Karpas-422 (cell line): ENCODE measurements around the gene RTKN. TPM values are rescaled to one million over a fixed set of nuclear protein-coding genes. Genes with fewer than 3 reads are reported as not detected.

ENCODE experiments used
- DNase-seq: peaks from one replicate; pipeline ENCODE4 v3.0.0-alpha.2; 2015
- H2AFZ ChIP-seq: fragments of 200-600 bp; sonication (generic); 2 replicates; pipeline ENCODE4 v1.6.1; 2014; ENCODE audit warnings: antibody characterized with exemption, low read length, mixed read lengths
- H3K27ac ChIP-seq: fragments of 200-600 bp; sonication (generic); 2 replicates; pipeline ENCODE4 v1.5.1; 2014; ENCODE audit warnings: mild to moderate bottlenecking, low read length, moderate library complexity
- H3K27me3 ChIP-seq: fragments of 200-600 bp; sonication (generic); 2 replicates; pipeline ENCODE4 v1.6.1; 2014; ENCODE audit warnings: low read length, mixed read lengths
- H3K36me3 ChIP-seq: fragments of 200-600 bp; sonication (generic); 2 replicates; pipeline ENCODE4 v1.6.1; 2014; ENCODE audit warnings: low read length, mixed read lengths; ENCODE audit not compliant: insufficient read depth
- H3K4me1 ChIP-seq: fragments of 200-600 bp; sonication (generic); 2 replicates; pipeline ENCODE4 v1.6.1; 2014; ENCODE audit warnings: mild to moderate bottlenecking, low read length, mixed read lengths
- H3K4me2 ChIP-seq: fragments of 200-600 bp; sonication (generic); 2 replicates; pipeline ENCODE4 v1.6.1; 2014; ENCODE audit warnings: low read length, low read depth, mild to moderate bottlenecking; ENCODE audit not compliant: poor library complexity, severe bottlenecking
- H3K4me3 ChIP-seq: fragments of 200-600 bp; sonication (generic); 2 replicates; pipeline ENCODE4 v1.5.1; 2014; ENCODE audit warnings: mild to moderate bottlenecking, antibody characterized with exemption, low read length, mixed read lengths
- H3K79me2 ChIP-seq: fragments of 200-600 bp; sonication (generic); 2 replicates; pipeline ENCODE4 v1.6.1; 2014; ENCODE audit warnings: mild to moderate bottlenecking, low read length, mixed read lengths
- H3K9ac ChIP-seq: fragments of 200-600 bp; sonication (generic); 2 replicates; pipeline ENCODE4 v1.6.0; 2014; ENCODE audit warnings: low read length
- H3K9me2 ChIP-seq: fragments of 200-600 bp; sonication (generic), shearing (Covaris generic); replicated peaks from 2 replicates; pipeline ENCODE4 v1.6.0; 2014; ENCODE audit warnings: mild to moderate bottlenecking, low read length, moderate library complexity; ENCODE audit not compliant: insufficient read depth
- H3K9me3 ChIP-seq: fragments of 300-700, 200-600 bp; sonication (generic); 2 replicates; pipeline ENCODE4 v1.6.1; 2014; ENCODE audit warnings: low read length, mixed read lengths
- H4K20me1 ChIP-seq: fragments of 200-600 bp; sonication (generic); 2 replicates; pipeline ENCODE4 v1.6.1; 2014; ENCODE audit warnings: mild to moderate bottlenecking, antibody characterized with exemption, low read length, low read depth; ENCODE audit not compliant: insufficient read depth
- total RNA-seq: library from RNA; depleted of rRNA; stranded (reverse); fragments of >200 nt; shearing (Covaris generic); gene quantifications from 2 replicates; pipeline ENCODE4 v1.2.3, GENCODE V29; 2014; ENCODE audit warnings: low replicate concordance; rRNA removed

The RTKN gene
- total RNA-seq, 1 experiment from 2014 or later, result 28.1 TPM

GRCh38 chr2:74379851-74380789, 61.6 kb downstream of the RTKN start, which contains the start of gene DCTN1:
DCTN1 (minus strand) TSS chr2:74380311; CDS start chr2:74380037, 274 bp downstream.
- H3K79me2 ChIP-seq, result peaks cover 66% of the 10 kb centered on the region
- DNase-seq, result peak; percentile 55

GRCh38 chr2:74378007-74378406, 63.7 kb downstream of the RTKN start:
- H3K27ac ChIP-seq, result no peak overlapping the region
- H2AFZ ChIP-seq, result no peak overlapping the region
- DNase-seq, result no peak
- peaks cover 9% of the 10 kb centered on the region; the same call in 1 of the 2 replicates for H3K36me3 ChIP-seq
- H3K4me1 ChIP-seq, result peaks cover 12% of the 10 kb centered on the region
- H3K9ac ChIP-seq, result no peak overlapping the region
- H3K4me2 ChIP-seq, result no peak overlapping the region
- H3K9me2 ChIP-seq, result no peaks in the 10 kb centered on the region
- peaks cover 45% of the 10 kb centered on the region for H3K79me2 ChIP-seq
- no peaks in the 10 kb centered on the region; the same call in 1 of the 2 replicates for H4K20me1 ChIP-seq
- no peaks in the 10 kb centered on the region for H3K9me3 ChIP-seq
- no peaks in the 10 kb centered on the region for H3K27me3 ChIP-seq
- H3K4me3 ChIP-seq, result no peak overlapping the region

More at GRCh38 chr2:74379851-74380789, 61.6 kb downstream of the RTKN start, which contains the start of gene DCTN1:
- no peaks in the 10 kb centered on the region for H3K27me3 ChIP-seq
- no peaks in the 10 kb centered on the region for H3K9me2 ChIP-seq
- H3K36me3 ChIP-seq, result peaks cover 20% of the 10 kb centered on the region; the same call in 1 of the 2 replicates
- H2AFZ ChIP-seq, result no peak within 1 kb of the TSS
- H3K4me3 ChIP-seq, result no peak within 1 kb of the TSS
- H3K9ac ChIP-seq, result no peak within 1 kb of the TSS
- H3K4me2 ChIP-seq, result no peak within 1 kb of the TSS
- no peak within 1 kb of the TSS for H3K27ac ChIP-seq
- H3K4me1 ChIP-seq, result peaks cover 9% of the 10 kb centered on the region; the same call in 1 of the 2 replicates
- no peaks in the 10 kb centered on the region for H3K9me3 ChIP-seq
- peaks cover 3% of the 10 kb centered on the region; the same call in 1 of the 2 replicates for H4K20me1 ChIP-seq

GRCh38 chr2:74375838-74376237, 65.9 kb downstream of the RTKN start:
- H3K36me3 ChIP-seq, result peaks cover 6% of the 10 kb centered on the region; the same call in 1 of the 2 replicates

More at GRCh38 chr2:74375838-74376237, 65.9 kb downstream of the RTKN start:
- Histone ChIP-seq H3K4me3 (no peak overlapping the region), H3K27ac (no peak overlapping the region), H3K79me2 (peaks cover 27% of the 10 kb centered on the region), H3K27me3 (no peaks in the 10 kb centered on the region), H3K9ac (no peak overlapping the region), H3K4me1 (peaks cover 12% of the 10 kb centered on the region), H3K9me3 (no peaks in the 10 kb centered on the region), H4K20me1 (peaks cover 3% of the 10 kb centered on the region; the same call in 1 of the 2 replicates), H3K4me2 (no peak overlapping the region), H3K9me2 (no peaks in the 10 kb centered on the region), H2AFZ (no peak overlapping the region)
- no peak for DNase-seq

Other genes starting within 250 kb of the RTKN start
- 710 and 714 TPM in 2 replicates for gene MTHFD2, start 243.3 kb downstream of the RTKN start, total RNA-seq
- gene SLC4A5, start 98.5 kb downstream of the RTKN start, total RNA-seq, result 0.65 and 3.2 TPM in 2 replicates
- gene DCTN1, start 61.6 kb downstream of the RTKN start, total RNA-seq, result 95.0 and 96.4 TPM in 2 replicates
- gene C2orf81, start 20.3 kb downstream of the RTKN start, total RNA-seq, result 3.8 and 7.6 TPM in 2 replicates
- 130 and 239 TPM in 2 replicates for gene WDR54, start 20.2 kb downstream of the RTKN start, total RNA-seq
- gene INO80B, start 13.2 kb upstream of the RTKN start, total RNA-seq, result 29.3 and 86.9 TPM in 2 replicates
- gene WBP1, start 16.5 kb upstream of the RTKN start, total RNA-seq, result 124 and 149 TPM in 2 replicates
- gene MOGS, start 23.4 kb upstream of the RTKN start, total RNA-seq, result 69.1 and 95.6 TPM in 2 replicates
- 91.4 and 144 TPM in 2 replicates for gene MRPL53, start 30.7 kb upstream of the RTKN start, total RNA-seq
- 47.7 and 50.5 TPM in 2 replicates for gene CCDC142, start 41.1 kb upstream of the RTKN start, total RNA-seq
- gene TTC31, start 41.1 kb upstream of the RTKN start, total RNA-seq, result 47.5 and 54.9 TPM in 2 replicates
- gene LBX2, start 57.7 kb upstream of the RTKN start, total RNA-seq, result 7.2 and 15.8 TPM in 2 replicates
- 44.8 and 58.3 TPM in 2 replicates for gene PCGF1, start 65.8 kb upstream of the RTKN start, total RNA-seq
- gene TLX2, start 72.5 kb upstream of the RTKN start, total RNA-seq, result 0.25 and 2.5 TPM in 2 replicates
- 1.4 and 22.6 TPM in 2 replicates for gene DQX1, start 84.3 kb upstream of the RTKN start, total RNA-seq
- 216 and 273 TPM in 2 replicates for gene AUP1, start 87.8 kb upstream of the RTKN start, total RNA-seq
- gene HTRA2, start 88.0 kb upstream of the RTKN start, total RNA-seq, result 36.8 and 72.1 TPM in 2 replicates
- gene LOXL3, start 112.0 kb upstream of the RTKN start, total RNA-seq, result 0.15 and 1.3 TPM in 2 replicates
- 24.7 and 57.1 TPM in 2 replicates for gene DOK1, start 112.8 kb upstream of the RTKN start, total RNA-seq
- gene M1AP, start 206.4 kb upstream of the RTKN start, total RNA-seq, result 0.11 TPM in 1 of 2 replicates, not detected in the other
- gene SEMA4F, start 212.3 kb upstream of the RTKN start, total RNA-seq, result 2.7 and 3.4 TPM in 2 replicates